HepG2 (cell line): Measurements from ENCODE around the gene ERH. TPM values are rescaled to one million over a fixed set of nuclear protein-coding genes. Genes with fewer than 3 reads are reported as not detected.

Experiments used
- AKAP8 ChIP-seq: sonication (generic); formaldehyde crosslinking; IDR thresholded peaks from 2 replicates; pipeline ENCODE4 v1.5.1; 2020; ENCODE audit warnings: mild to moderate bottlenecking, missing genetic modification reagents
- AKNA ChIP-seq: sonication (generic); formaldehyde crosslinking; IDR thresholded peaks from 2 replicates; pipeline ENCODE4 v1.4.0; 2020; ENCODE audit warnings: missing genetic modification reagents, borderline replicate concordance
- CAMTA2 ChIP-seq: sonication (generic); formaldehyde crosslinking; IDR thresholded peaks from 2 replicates; pipeline ENCODE4 v1.4.0; 2020; ENCODE audit warnings: mild to moderate bottlenecking, missing genetic modification reagents, borderline replicate concordance
- CC2D1A ChIP-seq: sonication (generic); formaldehyde crosslinking; IDR thresholded peaks from 2 replicates; pipeline ENCODE4 v1.8.1; 2023; ENCODE audit warnings: mild to moderate bottlenecking, missing genetic modification reagents
- FOXP1 ChIP-seq, 2 experiments: fragments of 450-650 bp in 1 of 2; IDR thresholded peaks; 2 replicates each; pipeline ENCODE4 v1.6.1; 2017 to 2018; ENCODE audit warnings: antibody characterized with exemption in 1 of 2
- GATA4 ChIP-seq: sonication (generic); IDR thresholded peaks from 2 replicates; pipeline ENCODE4 v1.6.1; 2016; ENCODE audit warnings: antibody characterized with exemption, low read depth, borderline replicate concordance
- GTF3A ChIP-seq: sonication (generic); formaldehyde crosslinking; conservative IDR thresholded peaks from 2 replicates; pipeline ENCODE4 v1.4.0; 2020; ENCODE audit warnings: mild to moderate bottlenecking, missing genetic modification reagents
- KLF13 ChIP-seq: sonication (generic); formaldehyde crosslinking; IDR thresholded peaks from 2 replicates; pipeline ENCODE4 v1.4.0; 2020; ENCODE audit warnings: mild to moderate bottlenecking, missing genetic modification reagents
- LCORL ChIP-seq, 2 experiments: fragments of 450-650 bp in 1 of 2; sonication (generic) in 1 of 2; formaldehyde crosslinking in 1 of 2; IDR thresholded peaks; 2 replicates each; pipeline versions ENCODE4 v1.5.0 to v1.6.1; 2017 to 2020; ENCODE audit warnings: antibody characterized with exemption in 1 of 2, missing genetic modification reagents in 1 of 2
- PAF1 ChIP-seq: IDR thresholded peaks from 2 replicates; pipeline ENCODE4 v1.6.1; 2016; ENCODE audit warnings: missing genetic modification reagents, missing compliant biosample characterization
- PRDM15 ChIP-seq: sonication (generic); formaldehyde crosslinking; IDR thresholded peaks from 2 replicates; pipeline ENCODE4 v1.4.0; 2020; ENCODE audit warnings: missing genetic modification reagents
- RAD21 ChIP-seq: fragments of 450-650 bp; formaldehyde crosslinking; IDR thresholded peaks from 2 replicates; pipeline ENCODE4 v1.5.0; 2020; ENCODE audit warnings: mild to moderate bottlenecking
- TBL1XR1 ChIP-seq: fragments of 150-350 bp; IDR thresholded peaks from 2 replicates; pipeline ENCODE4 v1.6.1; 2014; ENCODE audit warnings: borderline replicate concordance, low read length; ENCODE audit not compliant: partially characterized antibody
- ZFP90 ChIP-seq: sonication (generic); formaldehyde crosslinking; IDR thresholded peaks from 2 replicates; pipeline ENCODE4 v1.8.0; 2022; ENCODE audit warnings: missing genetic modification reagents, mild to moderate bottlenecking, inconsistent platforms, borderline replicate concordance
- ZNF430 ChIP-seq: sonication (generic); formaldehyde crosslinking; IDR thresholded peaks from 2 replicates; pipeline ENCODE4 v1.9.0; 2021; ENCODE audit warnings: mild to moderate bottlenecking, missing genetic modification reagents
- polyA plus RNA-seq, 8 experiments: library from polyadenylated mRNA; depleted of rRNA in 3 of 8; stranded (reverse) in 7 of 8; unstranded in 1 of 8; fragments of >200 nt; fragmentation: Illumina TruSeq in 4 of 8; extraction: Trizol in 4 of 8; gene quantifications; 2 replicates each; pipeline versions ENCODE4 v1.2.1 to v1.2.3, GENCODE V29; 2011 to 2016; ENCODE audit warnings: low read depth in 4 of 8, missing spikeins in 1 of 8, mixed read lengths in 1 of 8; ENCODE audit not compliant: insufficient read depth in 1 of 8
- total RNA-seq, 5 experiments: library from RNA; depleted of rRNA; stranded (reverse); fragments of >200 nt; fragmentation: Illumina TruSeq; extraction: Trizol; gene quantifications; 2 replicates each; pipeline ENCODE4 v1.2.3, GENCODE V29; 2016; ENCODE audit warnings: low read depth in 1 of 5
- TF ChIP-seq, protein P1 (sequence below): IDR thresholded peaks from 2 replicates; pipeline ENCODE4 v1.6.1; 2016
- TF ChIP-seq, protein P2 (sequence below): sonication (generic); formaldehyde crosslinking; IDR thresholded peaks from 2 replicates; pipeline ENCODE4 v1.4.0; 2020; ENCODE audit warnings: missing genetic modification reagents

Gene ERH
- total and polyA plus RNA-seq, 2 of the 13 experiments (the other 11 are each of a cell fraction or from before 2014, with no cell fraction given): 105 to 341 TPM

DNA sequence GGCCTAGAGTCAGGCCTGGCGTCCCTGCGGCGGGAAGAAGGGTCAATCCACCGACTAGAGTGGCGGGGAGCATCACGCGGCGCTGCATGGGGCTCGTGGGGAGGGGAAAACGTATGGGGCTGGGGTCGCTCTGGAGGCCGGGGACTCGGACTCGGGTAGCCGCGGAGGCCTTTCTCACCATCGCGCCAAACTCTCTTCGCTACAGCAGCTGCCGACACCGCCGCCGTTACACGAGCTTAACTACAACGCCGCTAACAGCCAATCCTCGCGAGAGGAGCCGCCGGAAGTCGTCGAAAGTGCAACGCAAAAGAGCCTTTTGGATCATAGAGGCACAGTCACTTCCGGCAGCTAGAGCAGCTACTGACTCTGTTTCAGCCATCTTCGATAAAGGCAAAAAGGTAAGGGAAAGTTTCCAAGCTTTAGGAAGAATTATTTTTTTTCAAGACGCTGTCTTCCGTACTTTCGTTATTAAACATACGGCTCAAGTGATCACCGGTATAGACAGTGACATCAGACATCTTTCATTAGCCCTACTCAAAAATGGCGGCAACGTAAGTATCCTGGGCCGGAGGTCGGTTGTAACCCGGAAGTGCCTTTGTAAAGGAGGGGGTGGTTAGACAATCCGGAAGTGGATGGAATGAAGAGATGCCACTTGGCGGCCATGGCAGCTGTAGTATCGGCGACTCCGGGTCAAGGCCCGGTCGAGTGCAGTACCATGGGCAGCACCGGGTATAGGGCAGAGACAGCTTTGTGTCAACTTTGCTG is at the start of gene ERH, which contains the start of gene SLC39A9 (continued):
- TF ChIP-seq AKNA (CRISPR knock-in tag) (0 out of 2 replicates have a peak, but pooled peaks have one; percentile 24), ZNF430 (CRISPR knock-in tag) (peak; percentile 52; the same call in 1 of the 2 replicates), GATA4 (0 out of 2 replicates have a peak, but pooled peaks have one; percentile 23), ZFP90 (CRISPR knock-in tag) (no peak), RAD21 (CRISPR knock-in tag) (peak; percentile 36; the same call in 1 of the 2 replicates), GTF3A (no peak; the same call in 1 of the 2 replicates), TBL1XR1 (no peak), PAF1 (CRISPR knock-in tag) (no peak), PRDM15 (no peak; the same call in 1 of the 2 replicates), KLF13 (CRISPR knock-in tag) (no peak), AKAP8 (CRISPR knock-in tag) (no peak), CAMTA2 (CRISPR knock-in tag) (no peak), FOXP1 (IDR thresholded peaks at IDR 0.05) (no peak), FOXP1 (CRISPR knock-in tag; IDR thresholded peaks at IDR 0.05) (no peak), LCORL (IDR thresholded peaks at IDR 0.05) (peak; percentile 6; the same call in 1 of the 2 replicates), LCORL (CRISPR knock-in tag; IDR thresholded peaks at IDR 0.05) (no peak), CC2D1A (CRISPR knock-in tag) (no peak)
- TF ChIP-seq, protein P1, sequence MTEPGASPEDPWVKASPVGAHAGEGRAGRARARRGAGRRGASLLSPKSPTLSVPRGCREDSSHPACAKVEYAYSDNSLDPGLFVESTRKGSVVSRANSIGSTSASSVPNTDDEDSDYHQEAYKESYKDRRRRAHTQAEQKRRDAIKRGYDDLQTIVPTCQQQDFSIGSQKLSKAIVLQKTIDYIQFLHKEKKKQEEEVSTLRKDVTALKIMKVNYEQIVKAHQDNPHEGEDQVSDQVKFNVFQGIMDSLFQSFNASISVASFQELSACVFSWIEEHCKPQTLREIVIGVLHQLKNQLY (CRISPR knock-in tag): no peak
- TF ChIP-seq, protein P2, sequence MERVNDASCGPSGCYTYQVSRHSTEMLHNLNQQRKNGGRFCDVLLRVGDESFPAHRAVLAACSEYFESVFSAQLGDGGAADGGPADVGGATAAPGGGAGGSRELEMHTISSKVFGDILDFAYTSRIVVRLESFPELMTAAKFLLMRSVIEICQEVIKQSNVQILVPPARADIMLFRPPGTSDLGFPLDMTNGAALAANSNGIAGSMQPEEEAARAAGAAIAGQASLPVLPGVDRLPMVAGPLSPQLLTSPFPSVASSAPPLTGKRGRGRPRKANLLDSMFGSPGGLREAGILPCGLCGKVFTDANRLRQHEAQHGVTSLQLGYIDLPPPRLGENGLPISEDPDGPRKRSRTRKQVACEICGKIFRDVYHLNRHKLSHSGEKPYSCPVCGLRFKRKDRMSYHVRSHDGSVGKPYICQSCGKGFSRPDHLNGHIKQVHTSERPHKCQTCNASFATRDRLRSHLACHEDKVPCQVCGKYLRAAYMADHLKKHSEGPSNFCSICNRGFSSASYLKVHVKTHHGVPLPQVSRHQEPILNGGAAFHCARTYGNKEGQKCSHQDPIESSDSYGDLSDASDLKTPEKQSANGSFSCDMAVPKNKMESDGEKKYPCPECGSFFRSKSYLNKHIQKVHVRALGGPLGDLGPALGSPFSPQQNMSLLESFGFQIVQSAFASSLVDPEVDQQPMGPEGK (CRISPR knock-in tag): peak; percentile 45; the same call in 1 of the 2 replicates
